ENCODE data around the gene CYP2A7. TPM values are rescaled to one million over a fixed set of nuclear protein-coding genes. Genes with fewer than 3 reads are reported as not detected.
"Not testable (repeated sequence)": the region's sequence is repeated elsewhere in the genome, so short reads cannot be mapped to it uniquely, and the experiment has no call there.

Gene CYP2A7
- polyA plus RNA-seq, 1 donor (not counting 4 experiments of a cell fraction or from before 2014, with no cell fraction given), result not detected

DNA sequence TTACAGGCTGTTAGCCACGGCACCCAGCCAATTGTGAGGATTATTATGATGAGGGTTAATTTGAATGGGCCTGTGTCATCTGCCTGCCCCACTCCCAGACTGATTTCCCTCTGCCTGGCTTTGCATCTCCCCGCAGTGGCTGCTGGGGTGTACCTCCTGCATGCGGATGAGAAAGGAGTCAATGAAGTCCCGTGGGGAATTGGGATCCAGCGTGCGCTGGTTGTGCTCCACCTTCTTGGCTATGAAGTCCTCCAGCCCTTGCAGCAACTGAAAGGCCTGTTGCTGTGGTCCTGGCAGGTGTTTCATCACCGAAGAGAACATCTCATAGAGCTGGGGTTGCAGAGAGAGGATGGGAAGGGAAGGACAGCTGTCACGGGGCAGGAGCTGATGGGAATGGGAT lies 35.3 kb downstream of the CYP2A7 start:
- H3K79me2 ChIP-seq (ENCODE audit: control insufficient read depth, insufficient read depth, low read length); H3K27ac ChIP-seq (ENCODE audit: control insufficient read depth, insufficient read depth, low read length); H3K9me3 ChIP-seq (ENCODE audit: control insufficient read depth, low read depth, low read length); H2AFZ ChIP-seq (ENCODE audit: control insufficient read depth, low read length); H3K4me1 ChIP-seq (ENCODE audit: control insufficient read depth, extremely low read depth, insufficient read depth, low read length); H3K9ac ChIP-seq (ENCODE audit: control insufficient read depth, extremely low read depth, insufficient read depth, low read length); dilution Hi-C loops (cut with MboI; ENCODE audit: extremely low pct_ligation_motif_present, low sequenced_read_pairs); H3K4me2 ChIP-seq (ENCODE audit: control insufficient read depth, extremely low read depth, insufficient read depth, low read depth, low read length); FAIRE-seq; H3K36me3 ChIP-seq (ENCODE audit: control insufficient read depth in 2 of 2, extremely low read depth in 1 of 2, insufficient read depth in 2 of 2, low read length in 2 of 2); H3K4me3 ChIP-seq (ENCODE audit: control insufficient read depth in 2 of 3, extremely low read depth in 1 of 3, insufficient read depth in 2 of 3, low read depth in 1 of 3, low read length in 3 of 3); DNase-seq (ENCODE audit: low read depth, low spot score); H4K20me1 ChIP-seq (ENCODE audit: control insufficient read depth, extremely low read depth, insufficient read depth, low read length); H3K9me1 ChIP-seq (ENCODE audit: control insufficient read depth, extremely low read depth, insufficient read depth, low read length): not testable (repeated sequence)
- peaks cover 15% of the 10 kb centered on the region for H3K27me3 ChIP-seq (ENCODE audit: control insufficient read depth, extremely low read depth, insufficient read depth, low read length)

DNA sequence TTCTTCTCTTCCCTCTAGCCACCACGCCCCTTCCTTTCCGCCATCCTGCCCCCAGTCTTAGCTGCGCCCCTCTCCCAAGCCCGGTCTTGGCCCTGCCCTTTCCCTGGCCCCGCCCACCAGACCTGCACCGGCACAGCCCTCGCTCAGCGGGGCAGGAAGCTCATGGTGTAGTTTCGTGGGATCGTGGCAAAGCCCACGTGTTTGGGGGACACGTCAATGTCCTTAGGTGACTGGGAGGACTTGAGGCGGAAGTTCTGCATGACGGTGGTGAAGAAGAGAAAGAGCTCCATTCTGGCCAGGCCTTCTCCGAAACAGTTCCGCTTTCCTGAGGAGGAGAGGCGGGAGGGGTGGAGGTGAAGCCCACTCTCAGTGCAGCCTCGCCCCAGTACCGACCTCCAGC lies 38.4 kb downstream of the CYP2A7 start:
- FAIRE-seq; H3K36me3 ChIP-seq (ENCODE audit: control insufficient read depth in 2 of 2, extremely low read depth in 1 of 2, insufficient read depth in 2 of 2, low read length in 2 of 2): not testable (repeated sequence)

DNA sequence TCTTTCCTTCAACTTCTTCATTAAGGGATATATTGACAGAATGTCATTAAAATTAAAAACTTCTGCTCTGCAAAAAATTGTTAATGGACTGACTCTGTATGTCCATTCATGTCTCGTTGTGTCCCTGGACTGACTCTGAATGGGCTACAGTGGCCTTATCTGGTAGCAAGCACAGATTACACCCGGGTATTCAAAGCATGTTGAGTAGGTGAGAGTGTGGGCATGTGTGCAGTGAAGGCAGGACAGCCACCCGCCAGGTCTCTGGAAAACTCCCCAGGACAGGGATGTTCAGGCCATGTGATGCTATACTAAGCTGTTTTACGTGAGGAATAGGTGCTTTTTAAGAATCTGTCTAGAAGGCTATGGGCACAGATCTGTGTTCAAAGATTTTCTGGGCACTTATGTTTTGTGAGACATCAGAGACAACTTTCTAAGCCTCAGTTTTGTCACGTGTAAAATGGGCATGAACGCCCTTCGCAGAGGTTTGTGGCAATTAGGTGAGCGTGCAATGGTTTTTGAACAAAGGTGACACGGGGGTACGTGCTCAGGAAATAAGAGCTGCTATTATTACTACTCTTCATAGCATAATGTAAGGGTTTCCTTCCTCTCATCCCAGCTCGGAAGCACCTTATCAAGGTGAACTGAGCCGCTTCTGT lies 38.9 kb downstream of the CYP2A7 start:
- DNase-seq (ENCODE audit: low read depth, low spot score); H4K20me1 ChIP-seq (ENCODE audit: control insufficient read depth, extremely low read depth, insufficient read depth, low read length); H3K9me3 ChIP-seq (ENCODE audit: control insufficient read depth, low read depth, low read length); H3K36me3 ChIP-seq (ENCODE audit: control insufficient read depth in 2 of 2, extremely low read depth in 1 of 2, insufficient read depth in 2 of 2, low read length in 2 of 2); dilution Hi-C loops (cut with MboI; ENCODE audit: extremely low pct_ligation_motif_present, low sequenced_read_pairs); FAIRE-seq; H3K27ac ChIP-seq (ENCODE audit: control insufficient read depth, insufficient read depth, low read length); H3K4me3 ChIP-seq (ENCODE audit: control insufficient read depth in 2 of 3, extremely low read depth in 1 of 3, insufficient read depth in 2 of 3, low read depth in 1 of 3, low read length in 3 of 3); H3K9me1 ChIP-seq (ENCODE audit: control insufficient read depth, extremely low read depth, insufficient read depth, low read length); H3K27me3 ChIP-seq (ENCODE audit: control insufficient read depth, extremely low read depth, insufficient read depth, low read length); H3K79me2 ChIP-seq (ENCODE audit: control insufficient read depth, insufficient read depth, low read length); H3K9ac ChIP-seq (ENCODE audit: control insufficient read depth, extremely low read depth, insufficient read depth, low read length); H3K4me1 ChIP-seq (ENCODE audit: control insufficient read depth, extremely low read depth, insufficient read depth, low read length): not testable (repeated sequence)
- Histone ChIP-seq H3K4me2 (ENCODE audit: control insufficient read depth, extremely low read depth, insufficient read depth, low read depth, low read length) (peak overlapping the region; percentile 45), H2AFZ (ENCODE audit: control insufficient read depth, low read length) (peak overlapping the region; percentile 5)

More for the DNA sequence above, 38.4 kb downstream of the CYP2A7 start:
- H3K4me1 ChIP-seq (ENCODE audit: control insufficient read depth, extremely low read depth, insufficient read depth, low read length); H3K4me2 ChIP-seq (ENCODE audit: control insufficient read depth, extremely low read depth, insufficient read depth, low read depth, low read length); H3K27ac ChIP-seq (ENCODE audit: control insufficient read depth, insufficient read depth, low read length); H3K9me3 ChIP-seq (ENCODE audit: control insufficient read depth, low read depth, low read length); H3K79me2 ChIP-seq (ENCODE audit: control insufficient read depth, insufficient read depth, low read length); dilution Hi-C loops (cut with MboI; ENCODE audit: extremely low pct_ligation_motif_present, low sequenced_read_pairs); H3K9ac ChIP-seq (ENCODE audit: control insufficient read depth, extremely low read depth, insufficient read depth, low read length); H4K20me1 ChIP-seq (ENCODE audit: control insufficient read depth, extremely low read depth, insufficient read depth, low read length); H3K27me3 ChIP-seq (ENCODE audit: control insufficient read depth, extremely low read depth, insufficient read depth, low read length); DNase-seq (ENCODE audit: low read depth, low spot score); H3K9me1 ChIP-seq (ENCODE audit: control insufficient read depth, extremely low read depth, insufficient read depth, low read length); H3K4me3 ChIP-seq (ENCODE audit: control insufficient read depth in 2 of 3, extremely low read depth in 1 of 3, insufficient read depth in 2 of 3, low read depth in 1 of 3, low read length in 3 of 3): not testable (repeated sequence)
- peak overlapping the region; percentile 5 for H2AFZ ChIP-seq (ENCODE audit: control insufficient read depth, low read length)

- H3K4me1 ChIP-seq (ENCODE audit: control insufficient read depth, extremely low read depth, insufficient read depth, low read length); H3K79me2 ChIP-seq (ENCODE audit: control insufficient read depth, insufficient read depth, low read length); H3K9me3 ChIP-seq (ENCODE audit: control insufficient read depth, low read depth, low read length); dilution Hi-C loops (cut with MboI; ENCODE audit: extremely low pct_ligation_motif_present, low sequenced_read_pairs); H4K20me1 ChIP-seq (ENCODE audit: control insufficient read depth, extremely low read depth, insufficient read depth, low read length); H3K27ac ChIP-seq (ENCODE audit: control insufficient read depth, insufficient read depth, low read length); H2AFZ ChIP-seq (ENCODE audit: control insufficient read depth, low read length); H3K27me3 ChIP-seq (ENCODE audit: control insufficient read depth, extremely low read depth, insufficient read depth, low read length); FAIRE-seq; DNase-seq (ENCODE audit: low read depth, low spot score); H3K4me3 ChIP-seq (ENCODE audit: control insufficient read depth in 2 of 3, extremely low read depth in 1 of 3, insufficient read depth in 2 of 3, low read depth in 1 of 3, low read length in 3 of 3); H3K4me2 ChIP-seq (ENCODE audit: control insufficient read depth, extremely low read depth, insufficient read depth, low read depth, low read length); H3K9me1 ChIP-seq (ENCODE audit: control insufficient read depth, extremely low read depth, insufficient read depth, low read length); H3K9ac ChIP-seq (ENCODE audit: control insufficient read depth, extremely low read depth, insufficient read depth, low read length); H3K36me3 ChIP-seq (ENCODE audit: control insufficient read depth in 2 of 2, extremely low read depth in 1 of 2, insufficient read depth in 2 of 2, low read length in 2 of 2): not testable (repeated sequence)
Observed at GRCh38 chr19:40842012-40842411, 40.0 kb downstream of the CYP2A7 start.

DNA sequence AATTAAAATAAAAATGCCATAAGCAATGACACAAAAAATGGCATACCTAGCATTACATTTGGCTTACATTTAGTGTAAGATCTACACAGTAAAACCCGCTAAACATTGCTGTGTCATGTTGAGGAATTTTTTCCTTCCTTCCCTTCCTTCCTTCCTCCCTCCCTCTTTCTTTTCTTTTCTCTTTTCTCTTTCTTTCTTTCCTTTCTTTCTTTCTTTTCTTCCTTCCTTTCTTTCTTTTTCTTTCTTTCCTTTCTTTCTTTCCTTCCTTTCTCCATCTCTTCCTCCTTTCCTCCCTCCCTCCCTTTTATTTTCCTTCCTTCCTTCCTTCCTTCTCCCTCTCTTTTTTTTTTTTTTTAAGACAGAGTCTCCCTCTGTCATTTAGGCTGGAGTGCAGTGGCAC lies 43.6 kb downstream of the CYP2A7 start:
- H3K27me3 ChIP-seq (ENCODE audit: control insufficient read depth, extremely low read depth, insufficient read depth, low read length); H3K4me3 ChIP-seq (ENCODE audit: control insufficient read depth in 2 of 3, extremely low read depth in 1 of 3, insufficient read depth in 2 of 3, low read depth in 1 of 3, low read length in 3 of 3); H2AFZ ChIP-seq (ENCODE audit: control insufficient read depth, low read length); H4K20me1 ChIP-seq (ENCODE audit: control insufficient read depth, extremely low read depth, insufficient read depth, low read length); H3K9ac ChIP-seq (ENCODE audit: control insufficient read depth, extremely low read depth, insufficient read depth, low read length); H3K9me3 ChIP-seq (ENCODE audit: control insufficient read depth, low read depth, low read length); FAIRE-seq; H3K36me3 ChIP-seq (ENCODE audit: control insufficient read depth in 2 of 2, extremely low read depth in 1 of 2, insufficient read depth in 2 of 2, low read length in 2 of 2); dilution Hi-C loops (cut with MboI; ENCODE audit: extremely low pct_ligation_motif_present, low sequenced_read_pairs); H3K79me2 ChIP-seq (ENCODE audit: control insufficient read depth, insufficient read depth, low read length); H3K4me1 ChIP-seq (ENCODE audit: control insufficient read depth, extremely low read depth, insufficient read depth, low read length); DNase-seq (ENCODE audit: low read depth, low spot score); H3K27ac ChIP-seq (ENCODE audit: control insufficient read depth, insufficient read depth, low read length); H3K9me1 ChIP-seq (ENCODE audit: control insufficient read depth, extremely low read depth, insufficient read depth, low read length); H3K4me2 ChIP-seq (ENCODE audit: control insufficient read depth, extremely low read depth, insufficient read depth, low read depth, low read length): not testable (repeated sequence)

Data from keratinocyte (primary cell).